OCI-LY7 (cell line): ENCODE results near the gene NCKAP5L. TPM values are rescaled to one million over a fixed set of nuclear protein-coding genes. Genes with fewer than 3 reads are reported as not detected.

Experiments used
- BruUV-seq: library from RNA; stranded (reverse); fragments of 400-500 nt; replicated peaks from 2 replicates; lab custom pipeline; 2021; lab: Mats Ljungman, UMichigan
- CTCF ChIA-PET: fragments of 300-600 bp; sonication (Branson Sonifier 250); formaldehyde crosslinking; loops from one replicate; lab custom pipeline; 2022; ENCODE audit warnings: antibody characterized with exemption; ENCODE audit not compliant: unreplicated experiment; lab: Charles Lee
- POLR2A ChIA-PET: fragments of 300-600 bp; sonication (Branson Sonifier 250); formaldehyde crosslinking; loops from one replicate; lab custom pipeline; 2022; ENCODE audit warnings: antibody characterized with exemption; lab: Charles Lee
- DNase-seq: peaks from one replicate; pipeline ENCODE4 v3.0.0-alpha.2; 2015; ENCODE audit warnings: low spot score
- H2AFZ ChIP-seq: fragments of 200-600 bp; sonication (generic), shearing (Covaris generic); 2 replicates; pipeline ENCODE4 v1.6.1; 2014; ENCODE audit warnings: mild to moderate bottlenecking, antibody characterized with exemption, low read length, moderate library complexity
- H3K27ac ChIP-seq: fragments of 200-600 bp; sonication (generic); 2 replicates; pipeline ENCODE4 v1.5.1; 2014; ENCODE audit warnings: mixed run types, low read depth, mild to moderate bottlenecking, moderate library complexity, low read length, inconsistent platforms; ENCODE audit not compliant: poor library complexity, severe bottlenecking
- H3K36me3 ChIP-seq: fragments of 200-600 bp; sonication (generic); 2 replicates; pipeline ENCODE4 v1.6.1; 2014; ENCODE audit warnings: mild to moderate bottlenecking, antibody characterized with exemption, low read length, moderate library complexity, mixed read lengths; ENCODE audit not compliant: insufficient read depth
- H3K4me1 ChIP-seq: fragments of 200-600 bp; sonication (generic); 2 replicates; pipeline ENCODE4 v1.5.1; 2014; ENCODE audit warnings: mild to moderate bottlenecking, low read length; ENCODE audit not compliant: insufficient read depth, poor library complexity, severe bottlenecking
- H3K4me2 ChIP-seq: fragments of 200-600 bp; sonication (generic); 2 replicates; pipeline ENCODE4 v1.6.1; 2014; ENCODE audit warnings: mild to moderate bottlenecking, low read length
- H3K4me3 ChIP-seq: fragments of 200-600 bp; sonication (generic); 2 replicates; pipeline ENCODE4 v1.5.1; 2014; ENCODE audit warnings: mild to moderate bottlenecking, low read depth, low read length; ENCODE audit not compliant: poor library complexity, severe bottlenecking
- H3K79me2 ChIP-seq: fragments of 200-600 bp; sonication (generic); 2 replicates; pipeline ENCODE4 v1.6.1; 2016; ENCODE audit warnings: low read depth, mild to moderate bottlenecking, low read length, moderate library complexity, mixed read lengths; ENCODE audit not compliant: insufficient read depth
- H3K9me2 ChIP-seq: fragments of 200-600 bp; sonication (generic); 2 replicates; pipeline ENCODE4 v1.6.1; 2016; ENCODE audit warnings: mild to moderate bottlenecking, low read length, mixed read lengths; ENCODE audit not compliant: insufficient read depth
- H3K9me3 ChIP-seq: fragments of 200-600 bp; sonication (generic); 2 replicates; pipeline ENCODE4 v1.6.1; 2014; ENCODE audit warnings: mild to moderate bottlenecking, mixed run types, low read length, mixed read lengths
- H4K20me1 ChIP-seq: fragments of 200-600 bp; sonication (generic); 2 replicates; pipeline ENCODE4 v1.6.1; 2014; ENCODE audit warnings: mild to moderate bottlenecking, antibody characterized with exemption, low read length, moderate library complexity, mixed read lengths; ENCODE audit not compliant: insufficient read depth
- EZH2phosphoT487 ChIP-seq: fragments of 200-600 bp; sonication (generic); IDR thresholded peaks from 2 replicates; pipeline ENCODE4 v1.6.1; 2018; ENCODE audit warnings: low read depth, borderline replicate concordance, mild to moderate bottlenecking, mixed run types, antibody characterized with exemption, low read length, moderate library complexity, mixed read lengths
- intact Hi-C: fragments of 100-400 bp; cut with micrococcal nuclease; formaldehyde crosslinking; loops from one replicate; pipeline ENCODE4 v1.10.0; 2022; ENCODE audit not compliant: unreplicated experiment
- total RNA-seq, 2 experiments: library from RNA; depleted of rRNA in 1 of 2; stranded (reverse); fragments of >200 nt in 1 of 2; shearing (Covaris generic) in 1 of 2; gene quantifications; 2 replicates each; pipeline ENCODE4 v1.2.3, GENCODE V29; 2014 to 2022
- TF ChIP-seq, protein P1 (sequence below): fragments of 200-600 bp; sonication (generic); conservative IDR thresholded peaks from 2 replicates; pipeline ENCODE4 v1.5.1; 2014; ENCODE audit warnings: mild to moderate bottlenecking, antibody characterized with exemption, low read length, moderate library complexity, mixed read lengths

The NCKAP5L gene
- total RNA-seq, 2 experiments from 2014 or later = 4.6 to 12.2 TPM

GRCh38 chr12:49843411-49843810 is 15.2 kb upstream of the NCKAP5L start:
- Histone ChIP-seq H3K4me3 (peak overlapping the region; percentile 92), H3K36me3 (peaks cover 2% of the 10 kb centered on the region; the same call in 1 of the 2 replicates), H3K4me2 (peak overlapping the region; percentile 96), H3K79me2 (peaks cover 14% of the 10 kb centered on the region; the same call in 1 of the 2 replicates), H3K9me3 (no peaks in the 10 kb centered on the region), H4K20me1 (no peaks in the 10 kb centered on the region), H2AFZ (peak overlapping the region; percentile 96), H3K9me2 (no peaks in the 10 kb centered on the region), H3K27ac (peak overlapping the region; percentile 74), H3K4me1 (peaks cover 34% of the 10 kb centered on the region)
- TF ChIP-seq, protein P1, sequence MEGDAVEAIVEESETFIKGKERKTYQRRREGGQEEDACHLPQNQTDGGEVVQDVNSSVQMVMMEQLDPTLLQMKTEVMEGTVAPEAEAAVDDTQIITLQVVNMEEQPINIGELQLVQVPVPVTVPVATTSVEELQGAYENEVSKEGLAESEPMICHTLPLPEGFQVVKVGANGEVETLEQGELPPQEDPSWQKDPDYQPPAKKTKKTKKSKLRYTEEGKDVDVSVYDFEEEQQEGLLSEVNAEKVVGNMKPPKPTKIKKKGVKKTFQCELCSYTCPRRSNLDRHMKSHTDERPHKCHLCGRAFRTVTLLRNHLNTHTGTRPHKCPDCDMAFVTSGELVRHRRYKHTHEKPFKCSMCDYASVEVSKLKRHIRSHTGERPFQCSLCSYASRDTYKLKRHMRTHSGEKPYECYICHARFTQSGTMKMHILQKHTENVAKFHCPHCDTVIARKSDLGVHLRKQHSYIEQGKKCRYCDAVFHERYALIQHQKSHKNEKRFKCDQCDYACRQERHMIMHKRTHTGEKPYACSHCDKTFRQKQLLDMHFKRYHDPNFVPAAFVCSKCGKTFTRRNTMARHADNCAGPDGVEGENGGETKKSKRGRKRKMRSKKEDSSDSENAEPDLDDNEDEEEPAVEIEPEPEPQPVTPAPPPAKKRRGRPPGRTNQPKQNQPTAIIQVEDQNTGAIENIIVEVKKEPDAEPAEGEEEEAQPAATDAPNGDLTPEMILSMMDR = no peak
- no peak for TF ChIP-seq EZH2phosphoT487
- DNase-seq = no peak
- no TSS peak for BruUV-seq
- CTCF ChIA-PET = interaction anchor here (0.6 to 1.0 kb wide), 2 partner anchors 24 to 86 kb away, joined by 3 to 4 read pairs; no protein-coding TSS in a partner anchor
- POLR2A ChIA-PET = interaction anchor here (0.6 to 2.0 kb wide), 4 partner anchors 15 to 1187 kb away, joined by 3 to 5 read pairs (median 3); partner anchors contain the start of gene NCKAP5L
- intact Hi-C loops = loop anchor here (5.0 kb wide), 2 partner anchors 221 to 379 kb away; partner anchors contain the start of gene PRPF40B

DNA sequence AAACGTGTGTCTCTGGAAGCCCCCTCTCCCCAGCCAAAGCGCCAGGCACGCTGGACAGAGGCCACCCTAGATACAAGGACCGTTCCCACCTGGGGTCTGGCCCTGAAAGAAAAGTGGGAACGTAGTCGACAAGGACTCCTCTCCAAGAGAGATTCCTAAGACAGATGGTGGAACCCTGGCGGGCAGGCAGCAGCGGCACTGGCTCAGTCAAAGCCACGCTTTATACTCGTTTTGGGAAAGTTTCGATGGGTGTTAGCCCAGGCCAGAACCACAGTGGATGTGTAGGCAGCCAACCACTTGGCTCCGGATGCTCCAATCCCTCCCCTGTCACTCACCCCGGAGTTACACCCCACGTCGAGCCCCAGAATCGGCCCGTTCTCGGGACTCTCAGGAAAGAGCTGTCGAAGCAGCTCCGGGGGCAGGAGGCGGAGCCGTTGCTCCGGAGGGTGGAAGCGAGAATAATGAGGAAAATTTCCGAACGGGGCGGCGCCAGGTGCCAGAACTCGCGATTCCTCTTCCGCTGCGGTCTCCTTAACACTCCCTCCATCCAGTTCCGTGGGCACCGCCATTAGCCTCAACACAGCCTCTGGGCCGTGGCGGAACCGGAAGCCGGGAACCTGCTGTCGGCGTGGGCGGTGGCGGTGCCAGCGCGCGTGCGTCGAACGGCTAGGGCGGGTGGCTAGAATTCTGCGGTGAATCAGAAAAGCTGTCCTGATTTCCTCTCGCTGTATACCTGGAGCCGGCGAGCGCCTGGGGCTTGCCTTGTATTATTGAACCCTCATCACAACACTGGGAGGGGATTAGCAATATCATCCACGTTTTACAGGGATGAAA is 14.5 kb upstream of the NCKAP5L start, which contains the start of gene BCDIN3D:
BCDIN3D (minus strand) TSS at position 588 of the 834 bp plus-strand sequence; CDS start at position 569, 19 bp downstream.
- Histone ChIP-seq H3K79me2 (peaks cover 14% of the 10 kb centered on the region; the same call in 1 of the 2 replicates), H3K4me3 (peak within 1 kb of the TSS; percentile 92), H3K27ac (peak within 1 kb of the TSS; percentile 74), H2AFZ (peak within 1 kb of the TSS; percentile 96), H4K20me1 (no peaks in the 10 kb centered on the region), H3K9me2 (no peaks in the 10 kb centered on the region), H3K4me1 (peaks cover 34% of the 10 kb centered on the region), H3K4me2 (peak within 1 kb of the TSS; percentile 96), H3K36me3 (peaks cover 4% of the 10 kb centered on the region; the same call in 1 of the 2 replicates), H3K9me3 (no peaks in the 10 kb centered on the region)
- peak; percentile 89 for DNase-seq
- CTCF ChIA-PET = interaction anchor here (0.6 to 1.0 kb wide), 2 partner anchors 25 to 85 kb away, joined by 3 to 4 read pairs; no protein-coding TSS in a partner anchor
- TSS peak; percentile 91 for BruUV-seq
- TF ChIP-seq, protein P1 = no peak
- TF ChIP-seq EZH2phosphoT487 = no peak
- intact Hi-C loops = loop anchor here (5.0 kb wide), 2 partner anchors 220 to 380 kb away; partner anchors contain the start of gene PRPF40B
- POLR2A ChIA-PET = interaction anchor here (0.6 to 2.0 kb wide), 5 partner anchors 14 to 1188 kb away, joined by 3 to 5 read pairs (median 3); partner anchors contain the start of gene NCKAP5L
